HL-60 (cell line): ENCODE results near the gene IL1A.

Experiments
- CTCF ChIP-seq: IDR thresholded peaks from one replicate; pipeline ENCODE4 v1.5.1; 2011; ENCODE audit warnings: low read length, control low read depth, inconsistent platforms; ENCODE audit not compliant: insufficient read depth
- GABPA ChIP-seq: IDR thresholded peaks from 2 replicates; pipeline ENCODE4 v1.6.1; 2012; ENCODE audit warnings: low read depth
- POLR2AphosphoS5 ChIP-seq: IDR thresholded peaks from 2 replicates; pipeline ENCODE4 v1.6.1; 2012; ENCODE audit warnings: low read depth
- SPI1 ChIP-seq: IDR thresholded peaks from 2 replicates; pipeline ENCODE4 v1.6.1; 2012; ENCODE audit warnings: low read depth, mild to moderate bottlenecking, borderline replicate concordance

GRCh38 chr2:112827604-112828185 is 43.4 kb upstream of the IL1A start:
- TF ChIP-seq CTCF: no peak
- no peak for TF ChIP-seq POLR2AphosphoS5
- no peak for TF ChIP-seq SPI1
- no peak for TF ChIP-seq GABPA
